Keratinocyte (primary cell): ENCODE results near the gene ACTR1B.

ENCODE experiments used
- EZH2 ChIP-seq: IDR thresholded peaks from one replicate; pipeline ENCODE4 v1.6.1; 2012; ENCODE audit warnings: inconsistent platforms, mild to moderate bottlenecking, low read length, moderate library complexity
- TF ChIP-seq, protein P1 (sequence below), 3 experiments: IDR thresholded peaks in 1 of 3; conservative IDR thresholded peaks in 1 of 3; optimal IDR thresholded peaks in 1 of 3; 2 replicates in 2 of 3; 3 replicates in 1 of 3; pipeline versions ENCODE3 to v1.5.1; 2011; ENCODE audit warnings: low read length in 3 of 3, mild to moderate bottlenecking in 3 of 3, moderate library complexity in 2 of 3, control low read depth in 1 of 3, inconsistent platforms in 1 of 3; ENCODE audit not compliant: insufficient read depth in 2 of 3; ENCODE audit errors: extremely low read depth in 1 of 3

DNA sequence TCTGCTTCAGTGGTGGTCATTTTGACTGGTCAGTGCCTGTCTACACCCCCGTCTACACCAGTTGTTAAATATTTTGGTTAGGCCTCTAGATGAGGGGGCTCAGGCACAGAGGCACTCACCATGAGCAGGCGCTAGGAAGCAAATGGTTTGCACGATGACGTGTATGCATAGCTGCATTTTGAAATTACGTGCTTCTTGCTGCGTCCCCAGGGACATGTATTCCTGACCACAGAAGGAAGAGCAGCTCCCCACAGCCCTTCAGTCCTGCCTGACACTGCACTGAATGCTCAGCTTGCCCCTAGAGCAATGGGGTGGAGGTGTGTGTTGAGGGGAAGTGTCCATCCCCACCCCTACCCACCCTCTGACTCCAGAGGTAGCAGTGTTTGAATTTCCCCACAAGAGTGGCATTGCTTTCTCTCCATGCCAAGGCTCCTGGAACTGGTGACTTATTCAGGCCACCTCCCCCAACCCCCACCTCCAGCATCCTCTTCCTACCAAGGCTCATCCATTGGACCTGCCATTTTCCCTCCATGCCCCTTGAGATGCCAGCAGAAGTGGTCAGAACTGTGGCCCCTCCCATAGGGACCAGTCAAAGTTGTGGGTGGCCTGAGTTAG is 38.1 kb upstream of the ACTR1B start:
- TF ChIP-seq, protein P1, sequence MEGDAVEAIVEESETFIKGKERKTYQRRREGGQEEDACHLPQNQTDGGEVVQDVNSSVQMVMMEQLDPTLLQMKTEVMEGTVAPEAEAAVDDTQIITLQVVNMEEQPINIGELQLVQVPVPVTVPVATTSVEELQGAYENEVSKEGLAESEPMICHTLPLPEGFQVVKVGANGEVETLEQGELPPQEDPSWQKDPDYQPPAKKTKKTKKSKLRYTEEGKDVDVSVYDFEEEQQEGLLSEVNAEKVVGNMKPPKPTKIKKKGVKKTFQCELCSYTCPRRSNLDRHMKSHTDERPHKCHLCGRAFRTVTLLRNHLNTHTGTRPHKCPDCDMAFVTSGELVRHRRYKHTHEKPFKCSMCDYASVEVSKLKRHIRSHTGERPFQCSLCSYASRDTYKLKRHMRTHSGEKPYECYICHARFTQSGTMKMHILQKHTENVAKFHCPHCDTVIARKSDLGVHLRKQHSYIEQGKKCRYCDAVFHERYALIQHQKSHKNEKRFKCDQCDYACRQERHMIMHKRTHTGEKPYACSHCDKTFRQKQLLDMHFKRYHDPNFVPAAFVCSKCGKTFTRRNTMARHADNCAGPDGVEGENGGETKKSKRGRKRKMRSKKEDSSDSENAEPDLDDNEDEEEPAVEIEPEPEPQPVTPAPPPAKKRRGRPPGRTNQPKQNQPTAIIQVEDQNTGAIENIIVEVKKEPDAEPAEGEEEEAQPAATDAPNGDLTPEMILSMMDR (optimal IDR thresholded peaks at IDR 0.05 in 1 of 3, IDR thresholded peaks at IDR 0.05 in 1 of 3, conservative IDR thresholded peaks at IDR 0.05 in 1 of 3; ENCODE audit: extremely low read depth in 1 of 3, insufficient read depth in 2 of 3, low read length in 3 of 3) = no peak
- TF ChIP-seq EZH2 = no peak
